Right atrium auricular region (tissue), 2 donors: ENCODE measurements around the gene ATG5. TPM values are rescaled to one million over a fixed set of nuclear protein-coding genes. Genes with fewer than 3 reads are reported as not detected.

Experiments
- DNase-seq: peaks from one replicate; pipeline ENCODE4 v3.0.0-alpha.2; 2019; ENCODE audit warnings: low spot score
- H3K27ac ChIP-seq, 2 donors: fragments of 200-600 bp; sonication (generic); 1 replicate in 1 of 2; 2 replicates in 1 of 2; pipeline ENCODE4 v1.5.1; 2016 to 2019
- H3K27me3 ChIP-seq, 2 donors: fragments of 200-600 bp; sonication (generic); one replicate each; pipeline versions ENCODE4 v1.5.1 to v1.6.0; 2017 to 2019
- H3K36me3 ChIP-seq: fragments of 200-600 bp; sonication (generic); one replicate; pipeline ENCODE4 v1.5.1; 2016
- H3K4me1 ChIP-seq, 2 donors: fragments of 200-600 bp; sonication (generic); one replicate each; pipeline versions ENCODE4 v1.5.1 to v1.6.0; 2017 to 2019
- H3K4me3 ChIP-seq, 2 donors: fragments of 200-600 bp; sonication (generic); 1 replicate in 1 of 2; 2 replicates in 1 of 2; pipeline ENCODE4 v1.5.1; 2017 to 2019; ENCODE audit warnings: mild to moderate bottlenecking in 1 of 2, moderate library complexity in 1 of 2
- H3K9me3 ChIP-seq, 2 donors: fragments of 200-600 bp; sonication (generic); one replicate each; pipeline ENCODE4 v1.5.1; 2019
- total RNA-seq, 2 donors: library from RNA; depleted of rRNA; stranded (reverse); fragments of >200 nt; gene quantifications; one replicate each; pipeline ENCODE4 v1.1.0, GENCODE V29; 2016
- TF ChIP-seq, protein P1 (sequence below), 2 donors: fragments of 200-600 bp; sonication (generic); IDR thresholded peaks; one replicate each; pipeline ENCODE4 v1.5.1; 2019; ENCODE audit warnings: antibody characterized with exemption in 2 of 2

Gene ATG5
- total RNA-seq, 2 donors from 2014 or later: 11.0 to 18.0 TPM

GRCh38 chr6:106177786-106178185 lies 147.8 kb downstream of the ATG5 start:
- no peaks in the 10 kb centered on the region for H3K36me3 ChIP-seq

DNA sequence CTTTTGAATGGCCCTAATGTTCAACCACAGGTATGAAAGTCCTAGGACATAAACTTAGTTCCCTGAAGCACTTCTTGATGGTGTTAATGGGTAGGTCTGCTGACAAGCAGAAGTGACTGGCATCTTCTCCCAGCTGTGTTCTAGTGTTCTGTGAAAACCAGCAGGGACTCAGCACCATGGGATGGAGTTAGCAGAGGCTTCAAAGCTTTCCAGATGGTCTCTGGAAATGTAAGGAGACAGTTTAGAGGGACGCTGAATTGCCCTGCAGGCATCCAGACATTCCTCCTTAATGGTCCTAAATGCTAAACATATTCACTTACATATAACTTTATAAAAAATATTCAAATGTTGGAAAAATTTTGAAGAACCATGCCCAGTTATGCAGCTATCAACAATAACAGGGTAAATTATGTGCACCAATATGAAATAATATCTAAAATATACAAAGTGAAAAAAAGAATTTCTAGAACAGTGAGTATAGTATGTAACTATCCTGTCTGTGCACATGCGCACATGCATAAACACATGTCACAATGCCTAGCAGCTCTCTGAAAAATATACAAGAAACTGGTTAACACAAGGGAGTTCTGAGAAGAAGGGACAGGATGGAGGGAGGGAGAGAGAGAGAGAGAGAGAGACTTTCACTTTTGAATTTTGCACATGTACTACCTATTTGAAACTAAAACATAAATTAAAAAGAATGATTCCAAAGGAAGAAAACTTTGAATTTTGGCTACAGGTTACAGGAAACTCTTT lies 152.3 kb downstream of the ATG5 start:
- Histone ChIP-seq H3K9me3 (no peaks in the 10 kb centered on the region), H3K27me3 (no peaks in the 10 kb centered on the region), H3K4me3 (no peak overlapping the region), H3K36me3 (no peaks in the 10 kb centered on the region), H3K4me1 (no peaks in the 10 kb centered on the region), H3K27ac (no peak overlapping the region)
- no peak for DNase-seq
- TF ChIP-seq, protein P1, sequence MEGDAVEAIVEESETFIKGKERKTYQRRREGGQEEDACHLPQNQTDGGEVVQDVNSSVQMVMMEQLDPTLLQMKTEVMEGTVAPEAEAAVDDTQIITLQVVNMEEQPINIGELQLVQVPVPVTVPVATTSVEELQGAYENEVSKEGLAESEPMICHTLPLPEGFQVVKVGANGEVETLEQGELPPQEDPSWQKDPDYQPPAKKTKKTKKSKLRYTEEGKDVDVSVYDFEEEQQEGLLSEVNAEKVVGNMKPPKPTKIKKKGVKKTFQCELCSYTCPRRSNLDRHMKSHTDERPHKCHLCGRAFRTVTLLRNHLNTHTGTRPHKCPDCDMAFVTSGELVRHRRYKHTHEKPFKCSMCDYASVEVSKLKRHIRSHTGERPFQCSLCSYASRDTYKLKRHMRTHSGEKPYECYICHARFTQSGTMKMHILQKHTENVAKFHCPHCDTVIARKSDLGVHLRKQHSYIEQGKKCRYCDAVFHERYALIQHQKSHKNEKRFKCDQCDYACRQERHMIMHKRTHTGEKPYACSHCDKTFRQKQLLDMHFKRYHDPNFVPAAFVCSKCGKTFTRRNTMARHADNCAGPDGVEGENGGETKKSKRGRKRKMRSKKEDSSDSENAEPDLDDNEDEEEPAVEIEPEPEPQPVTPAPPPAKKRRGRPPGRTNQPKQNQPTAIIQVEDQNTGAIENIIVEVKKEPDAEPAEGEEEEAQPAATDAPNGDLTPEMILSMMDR (IDR thresholded peaks at IDR 0.05): no peak

More at GRCh38 chr6:106177786-106178185, 147.8 kb downstream of the ATG5 start:
- Histone ChIP-seq H3K4me3 (no peak overlapping the region), H3K27ac (no peak overlapping the region), H3K4me1 (no peaks in the 10 kb centered on the region), H3K9me3 (no peaks in the 10 kb centered on the region), H3K27me3 (no peaks in the 10 kb centered on the region)
- no peak for DNase-seq
- TF ChIP-seq, protein P1 (IDR thresholded peaks at IDR 0.05): no peak

GRCh38 chr6:106170030-106170791 lies 155.3 kb downstream of the ATG5 start:
- Histone ChIP-seq H3K4me1 (no peaks in the 10 kb centered on the region), H3K27ac (no peak overlapping the region), H3K36me3 (no peaks in the 10 kb centered on the region), H3K4me3 (no peak overlapping the region), H3K27me3 (no peaks in the 10 kb centered on the region), H3K9me3 (no peaks in the 10 kb centered on the region)
- no peak for DNase-seq
- TF ChIP-seq, protein P1 (IDR thresholded peaks at IDR 0.05): no peak

DNA sequence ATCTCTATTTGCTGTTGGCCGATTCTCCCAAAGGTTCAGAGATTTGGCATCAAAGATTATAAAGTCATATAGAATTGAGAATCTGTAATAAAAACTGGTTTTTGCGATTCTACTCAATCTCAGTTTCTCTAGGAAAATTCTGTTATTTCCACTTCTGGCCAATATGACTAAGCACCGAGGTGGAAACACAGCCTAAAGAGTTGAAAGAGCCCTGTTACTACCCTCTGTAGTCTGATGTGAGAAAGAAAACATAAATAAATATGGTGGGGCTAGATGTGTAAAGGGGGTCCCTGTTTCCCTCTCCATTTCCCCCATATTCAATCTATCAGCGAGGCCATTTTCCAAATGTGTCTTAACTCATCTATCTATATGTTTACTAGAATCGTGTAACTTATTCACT lies 156.0 kb downstream of the ATG5 start:
- no peaks in the 10 kb centered on the region for H3K27me3 ChIP-seq
- H3K4me3 ChIP-seq: no peak overlapping the region
- H3K9me3 ChIP-seq: no peaks in the 10 kb centered on the region
- TF ChIP-seq, protein P1 (IDR thresholded peaks at IDR 0.05): no peak
- H3K36me3 ChIP-seq: no peaks in the 10 kb centered on the region
- H3K4me1 ChIP-seq: no peaks in the 10 kb centered on the region
- H3K27ac ChIP-seq: no peak overlapping the region
- DNase-seq: no peak

- Histone ChIP-seq H3K4me1 (no peaks in the 10 kb centered on the region), H3K9me3 (no peaks in the 10 kb centered on the region), H3K36me3 (no peaks in the 10 kb centered on the region), H3K4me3 (no peak overlapping the region), H3K27ac (no peak overlapping the region), H3K27me3 (no peaks in the 10 kb centered on the region)
- TF ChIP-seq, protein P1 (IDR thresholded peaks at IDR 0.05): no peak
- DNase-seq: no peak
These were observed 157.3 kb downstream of the ATG5 start for GRCh38 chr6:106168097-106168888.
